Stimulated activated CD4-positive, alpha-beta T cell treated with anti-CD3 and anti-CD28 coated beads, Interleukin-1b, Interleukin-23, amount 100 ng/mL, for 24 hours (primary cell): Measurements from ENCODE around the gene MRPL20.
A peak's percentile ranks its signal among the peaks of the same experiment; 100 is the strongest.
"Not testable (repeated sequence)": the region's sequence is repeated elsewhere in the genome, so short reads cannot be mapped to it uniquely, and the experiment has no call there.

Source experiments
- DNase-seq, 4 experiments: peaks; one replicate each; pipeline ENCODE4 v3.0.0-alpha.2; 2020; ENCODE audit warnings: low read depth in 4 of 4, low spot score in 1 of 4

MRPL20 gene

GRCh38 chr1:1437033-1437903 is 30.2 kb upstream of the MRPL20 start:
- DNase-seq = no peak

GRCh38 chr1:1436630-1437032 is 29.5 kb upstream of the MRPL20 start:
- no peak for DNase-seq

GRCh38 chr1:1435911-1436629 is 29.0 kb upstream of the MRPL20 start:
- no peak for DNase-seq

DNA sequence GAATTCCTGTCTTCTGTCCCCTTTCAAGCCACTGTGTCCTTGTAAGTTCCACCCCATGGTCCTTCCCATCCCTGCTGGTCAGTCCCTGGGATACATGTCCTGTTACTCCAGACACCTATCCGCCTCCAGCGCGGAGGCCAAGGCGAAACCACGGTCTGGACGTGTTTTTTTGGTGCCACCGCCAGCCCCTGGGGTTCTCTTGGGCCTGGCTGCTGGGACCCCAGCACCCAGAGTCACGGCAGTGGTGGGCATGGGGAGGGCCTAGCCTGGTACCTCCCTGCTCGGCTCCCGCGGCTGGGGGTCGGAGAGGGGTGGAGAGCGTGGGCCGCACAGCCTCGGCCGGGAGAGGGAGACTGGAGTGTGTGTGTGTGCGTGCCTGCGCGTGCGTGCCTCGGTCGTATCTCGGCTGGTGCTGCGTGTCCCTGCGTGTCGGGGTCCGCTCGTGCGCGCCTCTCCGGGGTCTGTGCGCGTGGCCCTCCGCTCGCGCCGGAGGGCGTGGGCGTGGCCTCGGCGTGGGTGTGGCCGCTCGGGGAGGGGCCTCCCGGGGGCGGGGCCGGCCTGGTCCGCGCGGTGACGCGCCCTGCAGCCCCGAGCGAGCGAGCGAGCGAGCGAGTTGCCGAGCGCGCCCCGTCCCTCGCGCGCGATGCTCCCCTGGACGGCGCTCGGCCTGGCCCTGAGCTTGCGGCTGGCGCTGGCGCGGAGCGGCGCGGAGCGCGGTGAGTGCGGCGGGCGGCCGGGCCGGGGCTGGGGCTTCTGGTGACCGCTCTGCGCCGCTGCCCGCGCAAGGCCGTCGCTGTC is 28.2 kb upstream of the MRPL20 start, which contains the start of gene VWA1:
VWA1 (plus strand) TSS at position 585 of the 798 bp plus-strand sequence; CDS start at position 644, 59 bp downstream.
- peak in 3 of 4 experiments; percentile 44 to 65 (median 56) for DNase-seq

DNA sequence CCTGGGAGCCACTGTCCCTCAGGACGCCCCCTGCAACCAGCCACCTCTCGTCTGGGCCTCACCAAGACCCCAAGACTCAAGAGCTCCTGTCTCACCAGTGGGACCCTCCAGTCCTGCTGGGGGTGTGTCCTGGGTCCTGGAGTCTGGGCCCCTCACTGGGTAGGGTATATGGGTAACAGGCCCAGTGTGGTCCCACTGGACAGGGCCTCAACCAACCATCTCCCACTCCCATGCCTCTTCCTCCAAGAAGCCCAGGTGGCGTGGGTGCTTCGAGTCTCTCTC is 27.7 kb upstream of the MRPL20 start:
- no peak for DNase-seq

DNA sequence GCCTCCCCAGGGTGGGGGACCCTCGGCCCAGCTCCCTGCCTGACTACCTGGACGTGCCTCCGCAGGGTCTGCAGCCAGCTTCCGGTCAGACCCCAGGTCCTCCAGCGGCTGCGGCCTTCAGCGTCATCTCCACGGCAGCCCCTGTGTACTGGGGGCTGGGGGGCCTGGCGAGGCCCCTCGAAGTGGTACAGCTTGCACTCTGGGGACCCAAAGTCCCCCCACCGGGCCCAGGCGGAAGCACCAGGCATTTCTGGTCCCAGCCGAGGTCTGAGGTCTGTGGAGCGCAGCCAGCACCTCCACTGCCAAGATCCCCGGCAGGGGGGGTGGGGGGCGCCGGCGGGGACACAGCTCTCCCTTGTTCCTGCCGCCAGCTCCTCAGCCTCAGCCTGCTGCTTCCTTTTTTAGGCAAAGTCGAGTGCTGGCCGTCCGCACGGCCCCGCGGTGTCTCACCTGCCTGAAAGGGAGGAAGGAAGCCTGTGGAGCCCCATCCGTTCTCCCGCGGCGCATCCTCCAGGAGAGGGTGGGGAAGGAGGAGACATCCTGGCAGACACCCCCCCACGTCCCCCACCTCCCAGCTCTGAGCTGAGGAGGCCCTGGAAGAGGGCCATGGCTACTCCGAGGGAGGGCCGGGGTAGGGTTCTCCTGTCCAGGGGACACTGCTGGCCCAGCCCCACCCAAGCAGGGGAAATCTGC is 27.2 kb upstream of the MRPL20 start:
- no peak for DNase-seq

GRCh38 chr1:1433804-1434130 is 26.7 kb upstream of the MRPL20 start:
- peak in 3 of 4 experiments; percentile 28 to 56 (median 46) for DNase-seq

- no peak for DNase-seq
These were observed 26.1 kb upstream of the MRPL20 start for GRCh38 chr1:1432951-1433803.

GRCh38 chr1:1432274-1432950 is 25.3 kb upstream of the MRPL20 start:
- no peak for DNase-seq

- DNase-seq = no peak
These were observed 24.8 kb upstream of the MRPL20 start for GRCh38 chr1:1431845-1432273.

DNA sequence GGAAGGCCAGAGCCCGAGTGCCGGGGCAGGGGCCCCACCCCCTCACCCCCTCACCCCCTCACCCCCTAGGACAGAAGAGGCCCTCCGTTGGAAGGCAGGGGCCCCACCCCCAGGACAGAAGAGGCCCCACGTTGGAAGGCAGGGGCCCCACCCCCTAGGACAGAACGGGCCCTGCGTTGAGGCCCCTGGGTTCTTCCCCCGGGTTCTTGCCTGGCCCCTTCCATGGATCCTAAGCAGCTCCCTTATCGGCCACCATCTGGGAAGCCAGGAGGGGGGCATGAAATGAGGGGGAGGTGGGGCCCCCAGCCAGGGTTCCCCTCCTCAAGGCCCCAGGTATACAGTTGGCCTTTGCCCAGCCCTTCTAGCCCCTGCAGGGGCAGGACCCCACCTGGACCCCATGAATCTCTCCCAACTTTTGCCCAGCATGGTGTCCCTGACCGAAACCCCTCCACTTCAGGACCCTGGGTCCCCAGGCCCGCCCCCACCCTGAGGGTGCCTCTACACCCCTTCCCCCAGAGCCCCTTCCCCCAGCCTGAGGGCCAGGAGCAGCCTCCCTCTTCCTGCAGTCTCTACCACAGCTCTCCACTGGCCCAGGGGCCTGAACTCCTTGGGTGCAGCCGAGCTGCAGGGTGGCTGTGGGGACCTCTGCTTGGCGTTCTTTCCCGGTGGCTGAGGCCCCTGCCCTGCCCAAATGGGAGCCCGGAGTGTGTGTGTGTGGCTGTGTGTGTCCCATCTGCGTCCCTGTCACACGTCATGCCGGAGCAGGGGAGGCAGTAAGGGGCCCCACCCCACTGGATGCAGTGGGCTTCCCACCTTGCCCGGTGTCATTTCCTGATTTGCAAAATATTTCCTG is 24.1 kb upstream of the MRPL20 start:
- DNase-seq = no peak

GRCh38 chr1:1430114-1430982 is 23.3 kb upstream of the MRPL20 start:
- DNase-seq = no peak

- DNase-seq = no peak
These were observed 22.6 kb upstream of the MRPL20 start for GRCh38 chr1:1429671-1430073.

DNA sequence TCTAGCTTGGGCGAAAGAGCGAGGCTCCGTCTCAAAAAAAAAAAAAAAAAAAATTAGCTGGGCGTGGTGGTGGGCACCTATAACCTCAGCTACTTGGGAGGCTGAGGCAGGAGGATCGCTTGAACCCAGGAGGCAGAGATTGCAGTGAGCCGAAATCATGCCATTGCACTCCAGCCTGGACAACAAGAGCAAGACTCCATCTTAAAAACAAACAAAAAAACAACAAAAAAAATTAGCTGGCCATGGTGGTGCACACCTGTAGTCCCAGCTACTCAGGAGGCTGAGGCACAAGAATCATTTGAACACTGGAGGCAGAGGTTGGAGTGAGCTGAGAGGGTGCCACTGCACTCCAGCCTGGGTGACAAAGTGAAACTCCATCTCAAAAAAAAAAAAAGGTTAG is 21.9 kb upstream of the MRPL20 start:
- not testable (repeated sequence) for DNase-seq

GRCh38 chr1:1428174-1428573 is 21.1 kb upstream of the MRPL20 start:
- no peak for DNase-seq

DNA sequence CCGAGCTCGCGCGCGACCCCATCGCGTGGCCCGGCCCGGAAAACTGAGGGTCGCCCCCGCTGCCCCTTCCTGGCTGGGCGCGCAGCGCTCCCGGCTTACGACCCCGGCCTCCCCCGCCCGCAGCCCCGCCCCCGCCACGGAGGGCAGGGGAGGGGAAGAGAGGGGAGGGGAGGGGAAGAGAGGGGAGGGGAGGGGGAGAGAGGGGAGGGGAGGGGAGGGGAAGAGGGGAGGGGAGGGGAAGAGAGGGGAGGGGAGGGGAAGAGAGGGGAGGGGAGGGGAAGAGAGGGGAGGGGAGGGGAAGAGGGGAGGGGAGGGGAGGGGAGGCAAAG is 20.7 kb upstream of the MRPL20 start:
- no peak for DNase-seq

GRCh38 chr1:1427106-1427819 is 20.2 kb upstream of the MRPL20 start:
- no peak for DNase-seq
